NCI-H2107 treated with DMSO at 0.1 percent for 48 hours (cell line): ENCODE results near the gene DRAXIN.

ENCODE experiments used
- DNase-seq: peaks from one replicate; lab custom pipeline; 2025; ENCODE audit not compliant: unreplicated experiment; lab: John Stamatoyannopoulos, UW

The DRAXIN gene

DNA sequence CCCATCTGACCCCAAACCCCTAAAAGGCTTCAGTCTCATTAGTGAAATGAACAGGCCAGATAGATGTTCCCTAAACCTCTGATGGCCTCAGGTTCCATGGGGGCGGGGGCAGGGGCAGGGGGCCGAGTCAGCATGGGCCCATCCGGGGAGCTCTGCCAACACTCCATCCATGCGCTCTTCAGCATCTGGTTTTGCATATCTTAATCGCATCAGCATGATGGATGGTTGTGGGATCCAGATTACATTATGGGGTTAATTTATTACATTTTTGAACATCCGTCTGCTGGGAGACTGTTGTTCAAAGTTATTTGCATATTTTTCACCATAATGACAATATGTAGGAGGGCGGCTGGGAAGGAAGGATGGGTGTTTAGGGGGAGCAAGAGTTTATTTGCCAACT is 7.4 kb upstream of the DRAXIN start:
- no peak for DNase-seq

DNA sequence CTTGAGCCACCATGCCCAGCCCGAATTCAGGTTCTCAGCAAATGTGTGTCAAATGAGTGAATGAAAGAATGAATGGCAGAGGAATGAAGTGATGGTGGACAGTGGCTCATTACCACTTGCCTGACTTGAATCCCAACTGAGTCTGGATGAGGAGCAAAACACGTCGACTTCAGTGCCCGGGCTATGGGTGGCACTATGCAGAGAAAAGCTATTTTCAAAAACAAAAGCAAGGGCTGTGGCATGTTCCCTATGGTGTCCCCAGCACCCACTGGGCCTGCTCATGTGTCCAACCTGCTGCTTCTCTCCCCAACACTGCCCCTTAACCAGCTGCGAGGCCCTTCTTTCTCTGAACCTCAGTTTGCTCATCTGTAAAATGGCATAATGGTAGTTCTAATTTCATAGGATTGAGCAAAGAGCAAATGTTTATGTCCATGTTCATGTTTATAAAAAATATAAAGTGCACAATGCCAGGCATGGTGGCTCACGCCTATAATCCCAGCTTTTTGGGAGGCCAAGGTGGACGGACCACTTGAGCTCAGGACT is 6.2 kb upstream of the DRAXIN start:
- no peak for DNase-seq

GRCh38 chr1:11688506-11688905 is 3.0 kb upstream of the DRAXIN start:
- no peak for DNase-seq

GRCh38 chr1:11690397-11691301 is 861 bp upstream of the DRAXIN start:
- no peak for DNase-seq

GRCh38 chr1:11691928-11692711 is 610 bp downstream of the DRAXIN start:
- DNase-seq = no peak

DNA sequence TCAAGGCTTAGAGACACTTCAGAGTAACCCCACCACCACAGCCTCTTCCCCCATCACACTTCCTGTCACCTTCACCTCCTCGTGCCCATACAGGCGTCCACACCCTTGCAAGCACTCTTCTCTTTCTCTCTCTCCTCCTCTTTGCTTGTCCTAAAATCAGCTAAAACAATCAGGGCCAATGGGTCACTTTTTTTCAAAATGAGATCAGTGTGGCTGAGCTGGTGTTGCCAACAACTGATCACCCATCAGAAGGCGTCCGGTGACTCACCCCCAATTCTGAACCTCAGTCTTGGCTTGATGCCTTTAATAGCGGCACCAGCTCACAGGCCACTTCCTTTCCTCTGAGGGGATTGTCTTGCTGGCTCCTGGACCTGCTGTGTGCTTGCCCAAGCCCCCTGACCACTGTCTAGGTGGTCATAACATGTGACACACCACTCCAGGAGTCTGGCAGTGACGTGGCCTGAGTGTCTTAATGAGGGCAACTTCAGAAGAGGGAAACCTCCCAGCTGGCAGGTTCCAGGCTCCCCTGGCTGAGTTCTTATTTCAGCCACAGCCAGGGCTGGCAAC is 1.6 kb downstream of the DRAXIN start:
- no peak for DNase-seq

GRCh38 chr1:11693917-11694316 is 2.4 kb downstream of the DRAXIN start:
- no peak for DNase-seq

- no peak for DNase-seq
These were observed 4.4 kb downstream of the DRAXIN start for GRCh38 chr1:11695861-11696260.

GRCh38 chr1:11697188-11697892 is 5.8 kb downstream of the DRAXIN start:
- no peak for DNase-seq

DNA sequence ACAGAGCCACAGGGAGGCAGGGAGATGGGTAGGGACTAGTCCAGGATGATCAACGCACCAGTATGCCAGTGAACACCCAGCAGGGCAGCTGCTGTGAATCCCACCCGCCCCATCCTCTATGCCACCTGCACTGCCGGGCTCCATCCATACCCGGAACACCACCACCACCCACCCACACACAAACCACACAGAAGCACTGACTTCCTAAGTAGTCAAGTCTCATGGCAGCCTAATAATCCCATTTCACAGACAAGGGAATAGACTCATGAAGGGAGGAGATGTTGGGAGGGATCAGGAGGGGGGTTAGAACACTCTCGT is 6.3 kb downstream of the DRAXIN start:
- no peak for DNase-seq

DNA sequence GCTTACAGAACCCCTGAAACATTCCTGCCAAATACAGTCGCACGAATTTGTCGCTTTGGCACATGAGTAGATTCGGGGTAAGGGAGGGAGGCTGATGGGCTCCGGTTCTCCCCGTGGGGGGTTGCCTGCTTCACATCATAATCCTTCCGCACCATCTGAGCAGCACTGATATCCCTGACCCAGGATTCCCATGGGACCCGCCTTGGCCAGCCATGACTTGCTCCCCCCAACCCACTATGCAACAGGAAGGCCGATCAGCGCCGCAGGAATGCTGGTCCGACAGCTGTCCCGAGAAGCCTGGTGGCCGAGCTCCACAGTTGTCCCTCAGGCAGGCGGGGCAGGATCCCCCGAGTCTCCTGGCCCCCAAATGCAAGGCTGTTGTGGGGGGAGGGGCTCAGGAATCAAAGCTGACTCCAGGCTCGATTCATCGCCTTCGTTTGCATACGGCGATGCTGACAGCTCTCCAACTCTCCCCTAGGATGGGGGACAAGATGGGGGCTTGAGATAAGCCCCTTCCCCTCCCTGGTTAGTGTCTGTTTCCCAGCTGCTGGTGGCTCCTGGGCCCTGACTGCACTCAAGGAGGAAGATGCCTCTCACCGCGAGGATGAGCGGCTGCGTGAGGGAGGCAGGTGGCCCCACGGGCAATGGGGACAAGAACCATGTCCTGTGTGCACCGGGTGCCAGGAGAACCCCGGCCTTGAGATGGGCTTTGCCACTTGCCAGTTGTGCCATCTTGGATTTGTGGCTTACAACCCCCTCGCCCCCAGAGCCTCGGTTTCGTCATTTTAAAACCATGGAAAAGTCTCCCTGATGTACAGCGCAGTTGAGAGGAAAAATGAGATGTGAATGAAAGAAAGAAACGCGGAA is 9.3 kb downstream of the DRAXIN start:
- no peak for DNase-seq

GRCh38 chr1:11701551-11701961 is 10.0 kb downstream of the DRAXIN start:
- DNase-seq = no peak

DNA sequence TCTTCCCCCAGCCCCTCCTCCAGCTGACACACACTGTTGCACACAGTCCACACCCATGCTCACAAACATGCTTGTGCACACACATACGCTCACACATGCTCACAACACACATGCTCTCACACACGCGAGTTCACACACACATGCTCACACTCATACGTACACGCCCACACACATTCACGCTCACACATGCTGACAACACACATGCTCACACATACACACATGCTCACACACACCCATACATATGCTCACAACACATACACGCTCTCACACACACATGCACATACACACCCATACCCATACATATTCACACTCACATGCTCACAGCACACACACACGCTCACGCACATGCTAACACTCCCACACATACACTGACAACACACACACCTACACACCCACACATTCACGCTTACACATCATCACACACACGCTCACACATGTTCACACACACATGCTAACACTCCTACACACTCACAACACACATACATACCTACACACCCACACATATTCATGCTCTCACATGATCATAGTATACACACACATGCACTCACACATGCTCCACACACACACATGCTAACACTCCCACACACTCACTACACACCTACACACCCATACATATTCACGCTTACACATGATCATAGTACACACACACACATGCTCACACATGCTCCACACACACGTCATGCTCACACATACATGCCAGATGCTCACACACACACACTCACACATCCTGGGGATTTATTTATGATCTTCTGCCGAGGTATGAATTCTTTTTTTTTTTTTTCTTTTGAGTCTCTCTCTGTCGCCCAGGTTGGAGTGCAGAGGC is 10.7 kb downstream of the DRAXIN start:
- no peak for DNase-seq

- DNase-seq = no peak
These were observed 12.1 kb downstream of the DRAXIN start for GRCh38 chr1:11703357-11704193.

DNA sequence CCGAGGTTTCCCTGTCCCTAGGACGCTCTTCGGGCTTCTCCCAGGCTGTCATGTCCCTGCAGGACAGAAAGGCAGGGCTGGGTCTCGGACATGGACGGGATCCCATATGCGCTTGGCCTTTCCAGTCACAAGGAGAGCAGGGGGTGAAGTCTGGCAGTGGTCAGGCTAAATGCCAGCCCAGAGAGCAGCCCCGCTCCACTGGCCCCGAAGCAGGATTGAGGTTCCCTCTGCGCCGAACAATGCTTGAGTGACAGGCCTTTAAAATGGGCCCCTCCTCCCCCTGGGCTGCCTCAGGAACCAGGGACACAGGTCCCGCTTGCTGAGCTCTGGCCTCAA is 12.7 kb downstream of the DRAXIN start:
- DNase-seq = no peak

DNA sequence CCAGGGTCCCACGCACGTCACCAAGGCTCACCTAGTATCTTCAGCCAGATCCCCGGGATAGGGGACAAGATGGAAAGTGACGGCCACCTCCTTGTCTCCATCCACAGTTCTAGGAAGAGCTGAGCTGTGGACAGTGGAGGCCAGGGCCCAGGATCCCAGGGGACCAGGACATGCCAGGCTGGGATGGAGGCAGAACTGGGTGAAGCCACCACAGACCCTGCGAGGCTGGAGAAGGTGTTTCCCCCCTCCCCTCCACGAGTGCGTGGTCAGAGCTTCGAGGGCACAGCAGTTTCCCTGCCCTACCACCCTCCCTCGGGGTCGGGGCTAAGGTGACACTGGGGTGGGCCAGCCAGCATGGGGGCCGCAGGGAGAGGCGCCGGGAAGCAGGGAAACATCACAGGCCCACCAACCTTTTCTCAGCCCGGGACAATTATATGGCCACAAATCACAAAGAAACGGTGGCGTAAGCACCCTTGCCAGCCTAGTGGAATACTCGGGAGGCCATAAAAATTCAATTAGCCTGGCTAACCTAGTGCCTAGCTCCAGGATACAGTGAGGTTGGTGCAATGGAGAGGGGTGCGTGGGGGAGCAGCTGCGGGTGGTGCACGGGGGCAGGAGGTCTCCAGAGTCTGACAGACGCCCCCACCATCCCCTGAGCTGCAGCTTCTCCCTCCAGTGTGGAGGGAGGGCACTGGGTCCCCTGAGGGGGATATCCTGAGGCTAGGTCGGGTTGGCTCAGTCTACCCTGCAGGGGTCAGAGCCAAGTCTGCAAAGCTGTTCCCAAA is 13.4 kb downstream of the DRAXIN start:
- no peak for DNase-seq

DNA sequence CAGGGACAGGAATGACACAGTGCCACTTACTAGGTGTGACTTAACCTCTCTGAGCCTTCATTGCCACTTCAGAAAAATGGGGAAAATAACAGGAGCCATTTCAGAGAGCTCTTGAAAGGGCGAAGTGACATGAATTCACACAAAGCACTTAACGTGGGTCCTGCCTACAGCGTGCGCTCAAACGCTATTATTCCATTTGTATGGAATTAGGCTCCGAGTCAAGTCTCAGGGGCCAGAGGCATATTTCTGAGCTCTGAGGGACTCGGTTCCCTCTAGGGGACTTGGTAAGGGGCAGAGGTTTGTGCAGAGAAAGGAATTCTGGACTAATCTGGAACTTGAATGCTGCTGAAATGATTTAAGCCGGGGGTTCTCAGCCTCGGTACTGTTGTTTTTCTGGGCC is 14.1 kb downstream of the DRAXIN start:
- DNase-seq = no peak

DNA sequence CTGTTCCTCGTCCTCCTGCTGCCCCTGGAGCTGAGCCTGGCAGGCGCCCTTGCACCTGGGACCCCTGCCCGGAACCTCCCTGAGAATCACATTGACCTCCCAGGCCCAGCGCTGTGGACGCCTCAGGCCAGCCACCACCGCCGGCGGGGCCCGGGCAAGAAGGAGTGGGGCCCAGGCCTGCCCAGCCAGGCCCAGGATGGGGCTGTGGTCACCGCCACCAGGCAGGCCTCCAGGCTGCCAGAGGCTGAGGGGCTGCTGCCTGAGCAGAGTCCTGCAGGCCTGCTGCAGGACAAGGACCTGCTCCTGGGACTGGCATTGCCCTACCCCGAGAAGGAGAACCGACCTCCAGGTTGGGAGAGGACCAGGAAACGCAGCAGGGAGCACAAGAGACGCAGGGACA is 14.8 kb downstream of the DRAXIN start:
- no peak for DNase-seq
